ENCODE data around the gene PLA2G4E.

PLA2G4E gene, protein sequence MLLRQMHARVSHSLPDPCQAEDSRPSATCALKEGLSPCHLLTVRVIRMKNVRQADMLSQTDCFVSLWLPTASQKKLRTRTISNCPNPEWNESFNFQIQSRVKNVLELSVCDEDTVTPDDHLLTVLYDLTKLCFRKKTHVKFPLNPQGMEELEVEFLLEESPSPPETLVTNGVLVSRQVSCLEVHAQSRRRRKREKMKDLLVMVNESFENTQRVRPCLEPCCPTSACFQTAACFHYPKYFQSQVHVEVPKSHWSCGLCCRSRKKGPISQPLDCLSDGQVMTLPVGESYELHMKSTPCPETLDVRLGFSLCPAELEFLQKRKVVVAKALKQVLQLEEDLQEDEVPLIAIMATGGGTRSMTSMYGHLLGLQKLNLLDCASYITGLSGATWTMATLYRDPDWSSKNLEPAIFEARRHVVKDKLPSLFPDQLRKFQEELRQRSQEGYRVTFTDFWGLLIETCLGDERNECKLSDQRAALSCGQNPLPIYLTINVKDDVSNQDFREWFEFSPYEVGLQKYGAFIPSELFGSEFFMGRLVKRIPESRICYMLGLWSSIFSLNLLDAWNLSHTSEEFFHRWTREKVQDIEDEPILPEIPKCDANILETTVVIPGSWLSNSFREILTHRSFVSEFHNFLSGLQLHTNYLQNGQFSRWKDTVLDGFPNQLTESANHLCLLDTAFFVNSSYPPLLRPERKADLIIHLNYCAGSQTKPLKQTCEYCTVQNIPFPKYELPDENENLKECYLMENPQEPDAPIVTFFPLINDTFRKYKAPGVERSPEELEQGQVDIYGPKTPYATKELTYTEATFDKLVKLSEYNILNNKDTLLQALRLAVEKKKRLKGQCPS

DNA sequence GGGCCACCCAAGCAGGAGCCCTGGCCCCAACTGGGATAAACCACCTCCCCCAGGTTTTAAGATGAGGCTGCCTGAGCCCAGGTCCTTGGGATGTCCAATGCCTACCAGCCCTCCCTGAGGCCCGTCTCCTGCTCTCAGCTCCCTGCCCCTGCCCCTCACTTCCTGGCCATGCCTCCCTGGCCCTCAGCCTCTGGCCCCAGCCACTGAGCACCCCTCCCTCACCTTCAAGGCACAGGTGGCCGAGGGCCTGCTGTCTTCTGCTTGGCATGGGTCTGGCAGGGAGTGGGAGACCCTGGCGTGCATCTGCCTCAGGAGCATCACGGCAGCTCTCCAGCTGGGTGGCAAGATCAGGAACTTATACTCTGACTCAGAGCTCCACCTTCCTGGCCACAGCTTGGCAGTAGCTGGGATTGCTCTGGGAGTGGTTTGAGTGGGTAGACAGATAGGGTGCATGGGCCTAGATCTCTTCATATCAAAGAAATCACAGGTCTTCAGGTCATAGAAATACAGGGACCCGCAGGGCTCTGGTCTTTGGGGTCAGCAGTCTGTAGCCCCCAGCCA, at the start of gene PLA2G4E:
Gene PLA2G4E, minus strand, starts transcription at position 330 of the 561 bp plus-strand sequence. Its CDS starts 12 bp downstream, at position 318.
- TF ChIP-seq CTCF (IDR thresholded peaks at IDR 0.05; ENCODE audit: low read depth, low read length): no peak
- no peak within 1 kb of the TSS for H3K4me3 ChIP-seq (ENCODE audit: low read depth, low read length)

DNA sequence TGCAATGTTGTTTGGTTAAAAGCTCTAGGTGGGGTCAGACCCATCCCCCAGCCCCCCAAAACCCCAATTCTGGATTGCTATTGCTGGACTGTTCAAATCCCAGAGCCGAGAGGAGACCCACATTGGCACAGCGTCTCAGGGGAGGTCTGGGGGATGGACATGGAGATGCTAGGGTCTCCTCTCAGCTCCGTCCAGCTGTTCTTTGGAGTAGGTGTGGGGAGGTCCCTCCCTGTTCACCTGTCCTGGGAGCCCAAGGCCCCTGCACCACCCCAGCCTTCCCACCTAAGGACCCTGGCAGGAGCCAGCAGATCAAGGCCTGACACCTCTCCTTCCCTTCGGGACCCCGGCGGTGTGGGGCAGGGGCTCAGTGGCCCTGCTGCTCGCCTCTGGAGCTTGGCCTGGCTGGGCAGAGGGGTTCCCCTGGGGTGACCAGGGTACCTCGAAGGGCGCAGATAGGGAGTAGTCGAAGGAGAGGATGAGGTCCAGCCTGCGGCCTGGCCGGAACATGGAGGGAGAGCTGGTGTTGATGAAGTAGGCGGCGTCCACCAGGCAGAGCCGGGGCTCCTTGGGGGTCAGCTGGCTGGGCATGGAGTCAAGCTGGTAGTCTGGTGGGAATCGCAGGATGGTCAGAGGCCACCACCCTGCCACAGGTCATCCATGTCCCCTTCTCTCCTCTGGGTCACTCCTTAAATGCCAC, 49.6 kb upstream of the PLA2G4E start:
- no peak overlapping the region for H3K4me3 ChIP-seq (ENCODE audit: low read depth, low read length)
- no peak for TF ChIP-seq CTCF (IDR thresholded peaks at IDR 0.05; ENCODE audit: low read depth, low read length)

DNA sequence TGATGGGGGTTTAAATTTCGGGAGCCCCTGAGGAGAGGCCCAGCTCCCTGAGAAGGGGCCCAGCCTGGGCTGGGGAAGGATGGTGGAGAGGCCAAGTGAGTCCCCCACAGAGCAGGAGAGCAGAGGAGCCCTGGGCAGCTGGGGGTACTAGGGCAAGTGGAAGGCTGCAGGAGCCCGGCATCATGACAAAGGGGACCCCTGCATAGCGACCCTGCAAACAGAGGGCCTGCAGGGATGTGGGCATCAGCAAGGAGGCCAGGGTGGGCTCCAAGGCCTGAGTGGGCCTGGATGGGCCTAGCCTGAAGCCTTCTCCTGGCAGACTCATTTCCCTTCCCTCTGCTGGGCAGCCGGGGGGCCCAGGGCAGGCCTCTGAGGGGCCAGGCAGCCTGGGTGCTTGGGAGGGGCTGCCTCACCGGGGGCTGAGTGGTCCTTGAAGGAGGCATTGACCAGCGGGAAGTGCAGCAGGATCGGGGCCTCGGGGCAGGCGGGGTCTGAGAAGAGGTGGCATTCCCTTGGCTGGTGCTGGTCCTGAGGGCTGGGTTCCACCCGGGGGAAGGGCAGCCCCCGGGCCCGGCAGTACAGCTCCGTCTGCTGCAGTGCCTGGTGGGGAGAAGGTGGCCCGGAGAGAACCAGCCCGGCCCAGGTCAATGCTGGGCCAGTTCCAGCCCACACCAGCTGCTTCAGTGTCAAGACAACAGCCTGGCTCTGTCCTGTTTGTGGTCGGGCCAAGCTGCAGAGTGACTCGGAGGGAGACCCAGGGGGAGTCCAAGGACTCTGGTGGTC, 48.8 kb upstream of the PLA2G4E start:
- no peak overlapping the region for H3K4me3 ChIP-seq (ENCODE audit: low read depth, low read length)
- no peak for TF ChIP-seq CTCF (IDR thresholded peaks at IDR 0.05; ENCODE audit: low read depth, low read length)

DNA sequence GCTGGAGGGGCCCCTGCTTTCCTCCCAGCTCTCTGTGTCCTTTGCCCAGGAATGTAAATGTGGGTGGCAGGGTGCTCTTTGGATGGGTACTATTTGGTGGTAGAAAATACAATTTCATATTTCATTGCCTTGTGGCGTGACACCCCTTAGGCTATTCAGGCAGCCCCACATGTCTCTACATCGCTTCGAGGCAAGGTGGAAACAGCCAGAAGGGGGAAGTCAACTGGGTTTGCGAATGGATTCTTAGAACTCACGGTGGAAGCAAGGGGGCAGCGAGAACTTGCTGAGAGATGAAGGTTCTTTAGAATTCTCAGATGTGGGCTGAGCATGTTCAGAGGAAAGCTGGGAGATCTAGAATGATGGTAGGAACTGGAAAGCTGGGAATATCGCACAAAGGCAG, 48.2 kb upstream of the PLA2G4E start:
- no peak overlapping the region for H3K4me3 ChIP-seq (ENCODE audit: low read depth, low read length)
- TF ChIP-seq CTCF (IDR thresholded peaks at IDR 0.05; ENCODE audit: low read depth, low read length): no peak

- TF ChIP-seq CTCF (IDR thresholded peaks at IDR 0.05; ENCODE audit: low read depth, low read length): no peak
- no peak overlapping the region for H3K4me3 ChIP-seq (ENCODE audit: low read depth, low read length)
Observed at GRCh38 chr15:42068601-42069000, 47.8 kb upstream of the PLA2G4E start.

GRCh38 chr15:42066764-42067415, 46.0 kb upstream of the PLA2G4E start:
- no peak for TF ChIP-seq CTCF (IDR thresholded peaks at IDR 0.05; ENCODE audit: low read depth, low read length)
- H3K4me3 ChIP-seq (ENCODE audit: low read depth, low read length): no peak overlapping the region

Measured in WI38 (cell line).